Measurements from ENCODE around the gene CTDSPL. TPM values are rescaled to one million over a fixed set of nuclear protein-coding genes. Genes with fewer than 3 reads are reported as not detected.
"Not testable (repeated sequence)": the region's sequence is repeated elsewhere in the genome, so short reads cannot be mapped to it uniquely, and the experiment has no call there.

CTDSPL gene
- total RNA-seq, 1 experiment from 2014 or later, result 14.0 TPM

DNA sequence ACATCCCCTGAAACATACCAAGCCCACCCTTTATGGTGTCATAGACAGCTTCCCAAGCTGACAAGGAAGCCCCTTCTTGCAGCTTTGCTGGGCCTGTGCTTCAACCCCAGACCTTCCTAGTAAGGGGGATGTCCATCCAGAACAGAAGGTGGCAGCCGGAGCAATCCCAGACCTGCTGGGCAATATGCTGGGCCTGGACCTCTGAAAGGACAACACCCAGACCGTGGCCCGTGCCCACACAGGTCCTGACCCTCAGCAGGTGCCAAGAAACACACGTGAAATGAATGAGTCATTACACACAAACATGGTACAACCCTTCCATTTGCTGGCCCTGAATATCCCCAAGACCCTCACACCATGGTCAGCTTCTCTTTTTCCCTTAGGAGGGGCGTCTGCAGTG, 109.1 kb downstream of the CTDSPL start:
- intact Hi-C loops (cut with micrococcal nuclease; ENCODE audit: unreplicated experiment), result no loop called here
- POLR2A ChIA-PET (ENCODE audit: low non-redundant PET), result no interaction called here
- no TSS peak for BruUV-seq (replicated peaks)

GRCh38 chr3:37971467-37971866, 109.8 kb downstream of the CTDSPL start:
- H3K4me1 ChIP-seq (ENCODE audit: insufficient read depth, low read length, poor library complexity, severe bottlenecking), result no peaks in the 10 kb centered on the region
- POLR2A ChIA-PET (ENCODE audit: low non-redundant PET), result no interaction called here
- DNase-seq (ENCODE audit: low spot score), result no peak
- H3K9me3 ChIP-seq (ENCODE audit: low read depth, low read length, poor library complexity, severe bottlenecking), result no peaks in the 10 kb centered on the region
- no peak overlapping the region for H3K4me3 ChIP-seq (ENCODE audit: low read depth, low read length, poor library complexity, severe bottlenecking)
- no peaks in the 10 kb centered on the region for H3K27me3 ChIP-seq (replicated peaks; ENCODE audit: insufficient read depth, low read depth, low read length, poor library complexity)
- no peak overlapping the region for H3K27ac ChIP-seq (ENCODE audit: low read depth, low read length, poor library complexity, severe bottlenecking)
- BruUV-seq (replicated peaks), result no TSS peak
- CTCF ChIA-PET, result interaction anchor here (1.3 kb wide), 1 partner anchor 116 kb away, joined by 3 read pairs; no protein-coding TSS in a partner anchor
- intact Hi-C loops (cut with micrococcal nuclease; ENCODE audit: unreplicated experiment), result no loop called here
- H3K36me3 ChIP-seq (ENCODE audit: insufficient read depth, low read length, poor library complexity, severe bottlenecking), result no peaks in the 10 kb centered on the region
- TF ChIP-seq, protein P1, sequence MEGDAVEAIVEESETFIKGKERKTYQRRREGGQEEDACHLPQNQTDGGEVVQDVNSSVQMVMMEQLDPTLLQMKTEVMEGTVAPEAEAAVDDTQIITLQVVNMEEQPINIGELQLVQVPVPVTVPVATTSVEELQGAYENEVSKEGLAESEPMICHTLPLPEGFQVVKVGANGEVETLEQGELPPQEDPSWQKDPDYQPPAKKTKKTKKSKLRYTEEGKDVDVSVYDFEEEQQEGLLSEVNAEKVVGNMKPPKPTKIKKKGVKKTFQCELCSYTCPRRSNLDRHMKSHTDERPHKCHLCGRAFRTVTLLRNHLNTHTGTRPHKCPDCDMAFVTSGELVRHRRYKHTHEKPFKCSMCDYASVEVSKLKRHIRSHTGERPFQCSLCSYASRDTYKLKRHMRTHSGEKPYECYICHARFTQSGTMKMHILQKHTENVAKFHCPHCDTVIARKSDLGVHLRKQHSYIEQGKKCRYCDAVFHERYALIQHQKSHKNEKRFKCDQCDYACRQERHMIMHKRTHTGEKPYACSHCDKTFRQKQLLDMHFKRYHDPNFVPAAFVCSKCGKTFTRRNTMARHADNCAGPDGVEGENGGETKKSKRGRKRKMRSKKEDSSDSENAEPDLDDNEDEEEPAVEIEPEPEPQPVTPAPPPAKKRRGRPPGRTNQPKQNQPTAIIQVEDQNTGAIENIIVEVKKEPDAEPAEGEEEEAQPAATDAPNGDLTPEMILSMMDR (conservative IDR thresholded peaks at IDR 0.05; ENCODE audit: low read depth, low read length), result no peak
- no peak for TF ChIP-seq EZH2 (IDR thresholded peaks at IDR 0.05; ENCODE audit: borderline replicate concordance, low read depth, low read length, poor library complexity, severe bottlenecking)

More for the DNA sequence above, 109.1 kb downstream of the CTDSPL start:
- Histone ChIP-seq H3K36me3 (ENCODE audit: insufficient read depth, low read length, poor library complexity, severe bottlenecking) (no peaks in the 10 kb centered on the region), H3K27ac (ENCODE audit: low read depth, low read length, poor library complexity, severe bottlenecking) (no peak overlapping the region), H3K27me3 (replicated peaks; ENCODE audit: insufficient read depth, low read depth, low read length, poor library complexity) (no peaks in the 10 kb centered on the region), H3K4me1 (ENCODE audit: insufficient read depth, low read length, poor library complexity, severe bottlenecking) (no peaks in the 10 kb centered on the region), H3K4me3 (ENCODE audit: low read depth, low read length, poor library complexity, severe bottlenecking) (no peak overlapping the region), H3K9me3 (ENCODE audit: low read depth, low read length, poor library complexity, severe bottlenecking) (no peaks in the 10 kb centered on the region)
- TF ChIP-seq EZH2 (IDR thresholded peaks at IDR 0.05; ENCODE audit: borderline replicate concordance, low read depth, low read length, poor library complexity, severe bottlenecking), result no peak
- TF ChIP-seq, protein P1 (conservative IDR thresholded peaks at IDR 0.05; ENCODE audit: low read depth, low read length), result no peak
- CTCF ChIA-PET, result no interaction called here
- no peak for DNase-seq (ENCODE audit: low spot score)

- CTCF ChIA-PET, result interaction anchor here (1.3 kb wide), 1 partner anchor 117 kb away, joined by 3 read pairs; no protein-coding TSS in a partner anchor
- H3K36me3 ChIP-seq (ENCODE audit: insufficient read depth, low read length, poor library complexity, severe bottlenecking); intact Hi-C loops (cut with micrococcal nuclease; ENCODE audit: unreplicated experiment); H3K4me3 ChIP-seq (ENCODE audit: low read depth, low read length, poor library complexity, severe bottlenecking); H3K27me3 ChIP-seq (replicated peaks; ENCODE audit: insufficient read depth, low read depth, low read length, poor library complexity); DNase-seq (ENCODE audit: low spot score); BruUV-seq (replicated peaks); H3K9me3 ChIP-seq (ENCODE audit: low read depth, low read length, poor library complexity, severe bottlenecking); H3K27ac ChIP-seq (ENCODE audit: low read depth, low read length, poor library complexity, severe bottlenecking); H3K4me1 ChIP-seq (ENCODE audit: insufficient read depth, low read length, poor library complexity, severe bottlenecking); POLR2A ChIA-PET (ENCODE audit: low non-redundant PET): not testable (repeated sequence)
Observed at GRCh38 chr3:37972056-37972455, 110.4 kb downstream of the CTDSPL start.

Measured in A673 (cell line).